Neuron (in vitro differentiated cells): ENCODE data around the gene FOLR2.

ENCODE experiments used
- H2AFZ ChIP-seq: one replicate; pipeline ENCODE4 v1.6.1; 2013; ENCODE audit warnings: low read depth, mild to moderate bottlenecking, inconsistent platforms, low read length, moderate library complexity
- H3K27me3 ChIP-seq: one replicate; pipeline ENCODE4 v1.6.1; 2013; ENCODE audit warnings: low read length; ENCODE audit not compliant: insufficient read depth
- H3K36me3 ChIP-seq: one replicate; pipeline ENCODE4 v1.6.1; 2013; ENCODE audit warnings: low read length; ENCODE audit not compliant: insufficient read depth
- H3K4me1 ChIP-seq: one replicate; pipeline ENCODE4 v1.6.1; 2013; ENCODE audit warnings: low read length; ENCODE audit not compliant: insufficient read depth
- H3K4me3 ChIP-seq: 2 replicates; pipeline ENCODE4 v1.5.1; 2013; ENCODE audit warnings: mild to moderate bottlenecking, low read length, moderate library complexity
- H3K9me3 ChIP-seq: one replicate; pipeline ENCODE4 v1.6.1; 2013; ENCODE audit warnings: low read length

Gene FOLR2

DNA sequence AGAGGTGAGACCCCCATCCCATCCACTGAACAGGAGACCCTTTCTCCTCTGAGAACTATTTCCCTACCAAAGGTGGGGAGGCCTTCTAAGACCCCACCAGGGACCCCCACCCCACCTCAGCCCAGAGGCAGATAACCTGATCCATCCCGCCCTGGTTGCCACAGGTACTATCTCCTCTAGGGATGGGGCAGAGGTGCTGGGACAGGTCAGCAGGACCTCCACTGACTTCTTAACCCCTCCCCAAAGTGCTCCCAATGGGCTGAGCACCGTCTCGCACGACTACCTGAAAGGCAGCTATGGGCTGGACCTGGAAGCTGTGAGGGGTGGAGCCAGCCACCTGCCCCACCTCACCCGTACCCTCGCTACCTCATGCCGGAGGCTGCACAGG, 12.2 kb downstream of the FOLR2 start:
- H3K36me3 ChIP-seq: peaks cover 66% of the 10 kb centered on the region
- H3K4me3 ChIP-seq: no peak overlapping the region
- H3K4me1 ChIP-seq: peaks cover 7% of the 10 kb centered on the region
- H3K9me3 ChIP-seq: no peaks in the 10 kb centered on the region
- H2AFZ ChIP-seq: no peak overlapping the region
- H3K27me3 ChIP-seq: no peaks in the 10 kb centered on the region

DNA sequence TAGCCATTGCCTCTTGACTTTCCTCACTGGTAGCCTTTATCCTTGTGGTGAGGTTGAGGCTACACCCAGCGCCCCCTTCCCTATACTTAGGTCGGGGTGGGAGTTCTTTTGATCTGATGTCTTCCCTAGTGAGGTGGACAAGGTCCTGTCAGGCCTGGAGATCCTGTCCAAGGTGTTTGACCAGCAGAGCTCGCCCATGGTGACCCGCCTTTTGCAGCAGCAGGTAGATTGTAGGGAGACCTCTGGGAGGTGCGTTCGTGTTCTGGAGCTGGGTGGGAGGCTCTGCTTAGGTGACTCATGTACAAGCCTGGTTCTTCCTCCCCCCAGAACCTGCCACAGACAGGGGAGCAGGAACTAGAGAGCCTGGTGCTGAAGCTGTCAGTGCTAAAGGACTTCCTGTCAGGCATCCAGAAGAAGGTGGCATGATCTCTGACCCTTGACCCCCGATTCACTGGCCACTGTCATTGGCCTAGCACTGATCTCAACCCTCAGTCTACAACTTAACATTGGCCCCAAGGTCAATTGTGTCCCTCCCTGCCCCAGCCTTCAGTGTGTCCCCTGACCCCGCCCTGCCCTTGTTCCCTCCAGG, 12.8 kb downstream of the FOLR2 start:
- H3K4me3 ChIP-seq: no peak overlapping the region
- peaks cover 7% of the 10 kb centered on the region for H3K4me1 ChIP-seq
- H3K27me3 ChIP-seq: no peaks in the 10 kb centered on the region
- peaks cover 71% of the 10 kb centered on the region for H3K36me3 ChIP-seq
- H2AFZ ChIP-seq: no peak overlapping the region
- no peaks in the 10 kb centered on the region for H3K9me3 ChIP-seq

DNA sequence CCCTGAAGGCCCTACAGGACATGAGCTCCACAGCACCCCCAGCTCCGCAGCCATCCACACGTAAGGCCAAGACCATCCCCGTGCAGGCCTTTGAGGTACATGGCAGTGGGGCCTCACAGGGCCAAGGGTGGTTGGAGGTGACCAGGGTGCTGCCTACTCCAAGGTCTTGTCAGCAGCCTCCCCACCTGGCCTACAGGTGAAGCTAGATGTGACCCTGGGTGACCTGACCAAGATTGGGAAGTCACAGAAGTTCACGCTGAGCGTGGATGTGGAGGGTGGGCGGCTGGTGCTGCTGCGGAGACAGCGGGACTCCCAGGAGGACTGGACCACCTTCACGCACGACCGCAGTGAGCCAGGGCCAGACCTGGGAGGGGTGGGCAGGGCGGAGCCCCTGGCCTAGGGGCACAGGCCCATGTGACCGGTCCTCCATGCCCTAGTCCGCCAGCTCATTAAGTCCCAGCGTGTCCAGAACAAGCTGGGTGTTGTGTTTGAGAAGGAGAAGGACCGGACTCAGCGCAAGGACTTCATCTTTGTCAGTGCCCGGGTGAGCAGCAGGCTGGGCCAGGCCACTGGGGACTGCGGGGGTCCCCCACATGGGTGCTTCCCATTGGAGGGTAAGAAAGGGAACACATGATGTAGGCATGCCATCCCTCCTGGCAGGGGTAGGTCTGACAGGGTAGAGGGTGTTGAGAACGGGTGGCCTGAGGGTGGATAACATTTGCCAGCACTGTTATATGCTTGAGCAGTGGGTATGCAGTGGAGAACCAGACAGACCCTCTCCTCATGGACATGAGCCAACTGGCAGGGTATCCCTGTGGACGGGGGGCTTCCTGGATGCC, 13.6 kb downstream of the FOLR2 start:
- Histone ChIP-seq H3K9me3 (no peaks in the 10 kb centered on the region), H3K4me1 (peaks cover 7% of the 10 kb centered on the region), H3K27me3 (no peaks in the 10 kb centered on the region), H2AFZ (no peak overlapping the region), H3K4me3 (no peak overlapping the region), H3K36me3 (peaks cover 77% of the 10 kb centered on the region)

DNA sequence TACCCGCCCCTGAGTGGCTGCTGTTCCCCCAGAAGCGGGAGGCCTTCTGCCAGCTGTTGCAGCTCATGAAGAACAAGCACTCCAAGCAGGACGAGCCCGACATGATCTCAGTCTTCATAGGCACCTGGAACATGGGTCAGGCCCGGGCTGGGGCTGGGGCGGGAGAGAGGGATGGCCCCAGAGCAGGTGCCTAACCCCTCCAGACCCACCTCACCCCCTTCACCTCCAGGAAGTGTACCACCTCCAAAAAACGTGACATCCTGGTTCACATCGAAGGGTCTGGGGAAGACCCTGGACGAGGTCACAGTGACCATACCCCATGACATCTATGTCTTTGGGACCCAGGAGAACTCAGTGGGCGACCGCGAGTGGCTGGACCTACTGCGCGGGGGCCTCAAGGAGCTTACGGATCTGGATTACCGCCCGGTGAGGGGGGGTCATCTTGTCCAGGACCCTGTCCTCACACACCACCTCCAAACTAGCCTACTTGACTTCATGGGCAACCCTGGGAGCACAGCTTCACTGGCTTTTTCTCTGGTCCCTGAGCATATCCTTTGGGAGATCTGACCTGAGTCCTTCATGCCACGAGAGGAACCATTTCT, 14.3 kb downstream of the FOLR2 start:
- no peaks in the 10 kb centered on the region for H3K9me3 ChIP-seq
- H3K4me1 ChIP-seq: no peaks in the 10 kb centered on the region
- no peak overlapping the region for H3K4me3 ChIP-seq
- peaks cover 83% of the 10 kb centered on the region for H3K36me3 ChIP-seq
- H3K27me3 ChIP-seq: no peaks in the 10 kb centered on the region
- no peak overlapping the region for H2AFZ ChIP-seq

DNA sequence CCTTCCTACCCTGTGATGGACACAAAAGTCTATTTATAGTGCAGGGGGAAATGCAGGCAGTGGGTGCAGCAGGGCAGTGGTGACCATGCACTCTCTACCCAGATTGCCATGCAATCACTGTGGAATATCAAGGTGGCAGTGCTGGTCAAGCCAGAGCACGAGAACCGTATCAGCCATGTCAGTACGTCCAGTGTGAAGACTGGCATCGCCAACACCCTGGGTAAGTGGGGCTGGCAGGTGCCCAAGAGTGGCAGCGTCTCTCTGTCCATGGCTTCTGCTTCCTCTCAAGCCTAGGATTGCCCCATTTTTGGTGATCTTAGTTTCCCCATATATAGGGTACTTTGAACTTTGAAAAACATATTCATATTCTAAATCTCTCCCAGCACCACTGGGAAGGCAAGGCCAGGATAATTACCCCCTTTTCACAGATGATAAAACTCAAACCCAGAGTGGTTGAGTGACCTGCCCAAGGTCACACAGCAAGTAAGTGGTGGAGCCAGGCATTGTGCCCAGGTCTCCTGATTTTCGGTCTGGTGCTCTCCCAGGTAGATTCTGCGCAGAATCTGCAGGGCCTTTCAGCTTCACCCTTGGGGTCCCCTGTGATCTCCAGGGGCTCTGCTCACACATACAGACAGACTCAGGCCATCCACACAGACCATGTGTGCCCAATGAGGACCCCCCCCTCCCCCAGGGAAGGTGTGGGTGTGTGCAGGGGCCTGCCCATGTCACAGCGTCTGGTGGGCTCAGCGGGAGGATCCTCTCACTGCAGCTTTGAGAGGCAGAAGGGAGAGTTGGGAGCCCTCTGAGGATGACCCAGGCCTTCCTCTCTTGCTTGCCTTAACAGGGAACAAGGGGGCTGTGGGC, 15.0 kb downstream of the FOLR2 start:
- H2AFZ ChIP-seq: no peak overlapping the region
- no peak overlapping the region for H3K4me3 ChIP-seq
- no peaks in the 10 kb centered on the region for H3K4me1 ChIP-seq
- no peaks in the 10 kb centered on the region for H3K9me3 ChIP-seq
- peaks cover 90% of the 10 kb centered on the region for H3K36me3 ChIP-seq
- no peaks in the 10 kb centered on the region for H3K27me3 ChIP-seq

DNA sequence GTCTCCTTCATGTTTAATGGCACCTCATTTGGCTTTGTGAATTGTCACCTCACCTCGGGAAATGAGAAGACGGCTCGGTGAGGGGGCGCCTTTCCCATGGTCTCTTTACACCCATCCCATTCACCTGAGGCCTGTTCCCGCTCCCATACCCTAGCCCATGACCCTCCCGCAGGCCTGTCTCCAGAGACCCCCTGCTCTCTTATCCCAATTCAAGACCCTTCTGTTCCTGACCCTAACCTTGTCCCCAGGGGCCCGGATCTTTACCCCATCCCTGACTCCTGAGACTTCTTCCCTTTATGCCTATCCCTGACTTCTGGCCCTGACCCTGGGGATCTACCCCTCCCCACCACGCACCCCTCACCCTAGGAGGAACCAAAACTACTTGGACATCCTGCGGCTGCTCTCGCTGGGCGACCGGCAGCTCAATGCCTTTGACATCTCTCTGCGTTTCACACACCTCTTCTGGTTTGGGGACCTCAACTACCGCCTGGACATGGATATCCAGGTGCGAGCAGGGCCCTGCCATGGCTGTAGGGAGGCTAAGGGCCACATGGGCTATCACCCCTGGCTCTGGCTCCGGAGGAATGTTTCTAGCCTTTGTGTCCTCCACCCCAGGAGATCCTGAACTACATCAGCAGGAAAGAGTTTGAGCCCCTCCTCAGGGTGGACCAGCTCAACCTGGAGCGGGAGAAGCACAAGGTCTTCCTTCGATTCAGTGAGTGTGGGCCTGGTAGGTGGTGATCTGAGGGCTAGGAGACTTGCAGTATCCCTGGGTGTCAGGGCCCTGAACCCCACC, 15.9 kb downstream of the FOLR2 start:
- Histone ChIP-seq H3K4me3 (no peak overlapping the region), H3K9me3 (no peaks in the 10 kb centered on the region), H3K36me3 (peaks cover 94% of the 10 kb centered on the region), H3K27me3 (no peaks in the 10 kb centered on the region), H3K4me1 (no peaks in the 10 kb centered on the region), H2AFZ (no peak overlapping the region)

DNA sequence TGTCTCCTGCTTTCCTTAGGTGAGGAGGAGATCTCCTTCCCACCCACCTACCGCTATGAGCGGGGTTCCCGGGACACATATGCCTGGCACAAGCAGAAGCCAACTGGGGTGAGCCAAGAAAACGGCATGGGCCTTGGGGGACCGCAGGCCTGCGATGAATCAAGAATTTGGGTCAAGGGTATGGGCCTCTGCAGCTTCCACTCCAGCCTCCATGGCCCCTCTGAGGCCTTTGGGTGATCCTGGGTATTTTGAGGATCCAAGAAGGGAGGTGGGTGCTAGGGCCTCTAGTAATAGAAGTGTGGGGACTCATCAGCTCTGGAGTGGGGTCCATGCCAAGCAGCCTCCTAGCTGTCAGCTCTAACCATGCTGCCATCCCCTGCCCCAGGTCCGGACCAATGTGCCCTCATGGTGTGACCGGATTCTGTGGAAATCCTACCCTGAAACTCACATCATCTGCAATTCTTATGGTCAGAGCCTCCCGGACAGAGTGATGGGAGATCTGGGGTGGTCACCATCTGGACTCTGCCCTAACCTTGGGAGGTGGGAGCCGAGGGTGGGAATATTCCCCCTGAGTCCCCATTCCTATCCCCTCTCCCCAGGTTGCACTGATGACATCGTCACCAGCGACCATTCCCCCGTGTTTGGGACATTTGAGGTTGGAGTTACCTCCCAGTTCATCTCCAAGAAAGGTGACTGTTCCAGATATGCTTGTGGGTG, 16.6 kb downstream of the FOLR2 start:
- Histone ChIP-seq H3K4me1 (no peaks in the 10 kb centered on the region), H3K36me3 (peaks cover 93% of the 10 kb centered on the region), H3K4me3 (no peak overlapping the region), H3K27me3 (peaks cover 2% of the 10 kb centered on the region), H3K9me3 (no peaks in the 10 kb centered on the region), H2AFZ (no peak overlapping the region)

DNA sequence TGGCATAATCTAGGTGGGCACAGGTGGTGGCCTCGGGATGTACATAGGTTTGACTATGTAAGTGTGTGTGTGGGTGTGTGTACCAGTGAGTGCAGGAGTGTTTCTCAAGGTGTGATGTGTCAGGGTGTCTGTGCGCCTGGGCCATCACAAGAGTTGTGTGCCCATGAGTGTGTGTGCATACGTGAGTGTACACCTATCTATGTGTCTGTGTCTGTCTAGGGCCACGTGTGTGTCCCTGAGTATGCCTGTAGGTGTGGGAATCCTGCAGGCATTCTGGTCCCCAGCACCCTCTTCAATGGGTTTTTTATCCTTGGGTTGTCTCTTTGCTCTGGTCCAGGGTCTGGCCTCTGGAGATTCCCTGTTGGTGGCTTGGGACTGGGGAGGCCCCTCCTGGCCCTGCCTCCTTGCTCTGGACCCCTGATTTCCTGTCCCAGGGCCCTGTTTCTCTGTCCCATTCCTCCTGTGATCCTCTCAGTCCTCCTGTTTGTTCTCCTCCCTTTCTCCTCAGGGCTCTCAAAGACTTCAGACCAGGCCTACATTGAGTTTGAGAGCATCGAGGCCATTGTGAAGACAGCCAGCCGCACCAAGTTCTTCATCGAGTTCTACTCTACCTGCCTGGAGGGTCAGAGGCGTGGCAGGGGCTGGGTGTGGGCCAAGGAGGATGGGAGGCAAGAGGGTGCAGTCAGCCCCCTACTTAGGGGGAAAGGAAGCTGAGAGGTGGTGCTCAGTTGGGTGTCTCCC, 17.3 kb downstream of the FOLR2 start:
- Histone ChIP-seq H3K4me1 (no peaks in the 10 kb centered on the region), H3K27me3 (peaks cover 8% of the 10 kb centered on the region), H2AFZ (no peak overlapping the region), H3K4me3 (no peak overlapping the region), H3K9me3 (no peaks in the 10 kb centered on the region), H3K36me3 (peaks cover 89% of the 10 kb centered on the region)

DNA sequence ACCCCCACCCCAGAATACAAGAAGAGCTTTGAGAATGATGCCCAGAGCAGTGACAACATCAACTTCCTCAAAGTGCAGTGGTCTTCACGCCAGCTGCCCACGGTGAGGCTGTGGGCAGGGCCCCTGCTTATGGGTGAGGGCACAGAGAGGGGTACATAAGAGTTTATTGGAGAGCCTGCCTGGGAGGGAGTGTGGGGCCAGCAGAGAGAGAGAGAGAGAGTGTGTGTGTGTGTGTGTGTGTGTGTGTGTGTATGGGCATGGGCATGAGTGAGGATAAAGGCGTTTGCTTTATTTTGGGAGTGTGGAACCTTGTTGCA, 17.9 kb downstream of the FOLR2 start:
- Histone ChIP-seq H3K36me3 (peaks cover 83% of the 10 kb centered on the region), H3K9me3 (peaks cover 1% of the 10 kb centered on the region), H3K27me3 (peaks cover 13% of the 10 kb centered on the region), H3K4me1 (no peaks in the 10 kb centered on the region), H2AFZ (no peak overlapping the region), H3K4me3 (no peak overlapping the region)

DNA sequence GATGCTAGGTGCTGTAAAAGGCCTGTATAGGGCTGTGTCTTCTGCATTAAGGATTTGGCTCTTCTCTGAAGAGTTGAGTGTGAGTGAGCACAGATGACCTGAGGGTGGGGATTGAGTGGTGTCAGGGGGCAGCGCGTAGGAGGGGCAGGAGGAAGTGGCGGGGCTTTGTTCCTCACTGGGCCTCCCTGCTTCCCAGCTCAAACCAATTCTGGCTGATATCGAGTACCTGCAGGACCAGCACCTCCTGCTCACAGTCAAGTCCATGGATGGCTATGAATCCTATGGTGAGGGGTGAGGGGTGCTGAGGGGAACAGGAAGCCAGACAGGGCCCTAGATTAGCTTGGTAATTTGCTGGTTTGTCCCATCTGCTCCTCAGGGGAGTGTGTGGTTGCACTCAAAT, 18.3 kb downstream of the FOLR2 start:
- no peak overlapping the region for H3K4me3 ChIP-seq
- H2AFZ ChIP-seq: no peak overlapping the region
- H3K27me3 ChIP-seq: peaks cover 17% of the 10 kb centered on the region
- H3K4me1 ChIP-seq: no peaks in the 10 kb centered on the region
- peaks cover 1% of the 10 kb centered on the region for H3K9me3 ChIP-seq
- peaks cover 79% of the 10 kb centered on the region for H3K36me3 ChIP-seq

DNA sequence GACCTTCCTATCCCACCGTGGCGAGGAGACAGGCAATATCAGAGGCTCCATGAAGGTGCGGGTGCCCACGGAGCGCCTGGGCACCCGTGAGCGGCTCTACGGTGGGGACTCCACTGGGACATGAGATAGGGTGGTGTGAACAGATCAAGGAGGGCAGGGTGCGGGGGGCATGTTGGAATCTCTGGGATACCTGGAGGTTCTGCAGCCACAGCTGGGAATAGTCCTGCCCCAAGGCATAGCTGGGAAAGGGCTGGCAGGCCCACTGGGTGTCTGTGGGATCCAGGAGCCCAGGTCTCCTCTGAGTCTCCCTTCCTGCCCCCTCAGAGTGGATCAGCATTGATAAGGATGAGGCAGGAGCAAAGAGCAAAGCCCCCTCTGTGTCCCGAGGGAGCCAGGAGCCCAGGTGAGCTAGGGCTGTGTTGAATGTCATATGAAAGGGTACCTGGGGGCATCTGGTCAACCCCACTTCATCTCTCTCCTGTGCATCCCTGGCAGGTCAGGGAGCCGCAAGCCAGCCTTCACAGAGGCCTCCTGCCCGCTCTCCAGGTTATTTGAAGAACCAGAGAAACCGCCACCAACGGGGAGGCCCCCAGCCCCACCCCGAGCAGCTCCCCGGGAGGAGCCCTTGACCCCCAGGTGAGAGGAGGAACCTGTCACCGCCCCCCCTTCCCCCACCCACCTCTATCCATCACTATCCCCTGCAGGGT, 18.9 kb downstream of the FOLR2 start:
- no peaks in the 10 kb centered on the region for H3K4me1 ChIP-seq
- no peak overlapping the region for H3K4me3 ChIP-seq
- peaks cover 3% of the 10 kb centered on the region for H3K9me3 ChIP-seq
- H2AFZ ChIP-seq: no peak overlapping the region
- H3K27me3 ChIP-seq: peaks cover 22% of the 10 kb centered on the region
- peaks cover 73% of the 10 kb centered on the region for H3K36me3 ChIP-seq
